SK-N-SH treated with all-trans-retinoic acid at 6 μM for 48 hours (cell line): ENCODE measurements around the gene NSMF.

Source experiments
- ATAC-seq: fragments of 200-7000 bp; cut with Tn5 transposase; 3 replicates; pipeline ENCODE4 v1.9.1; 2020; ENCODE audit warnings: mild to moderate bottlenecking, moderate library complexity
- ARNTL ChIP-seq: fragments of 450-650 bp; formaldehyde crosslinking; IDR thresholded peaks from 2 replicates; pipeline ENCODE4 v1.5.0; 2020; ENCODE audit warnings: low read depth, mild to moderate bottlenecking, moderate library complexity, borderline replicate concordance
- BACH2 ChIP-seq: fragments of 250-450 bp; sonication (Bioruptor Pico); IDR thresholded peaks from 2 replicates; pipeline ENCODE4 v1.9.0; 2021; ENCODE audit warnings: mild to moderate bottlenecking, borderline replicate concordance
- CREB5 ChIP-seq: fragments of 250-450 bp; sonication (Bioruptor Pico); IDR thresholded peaks from 2 replicates; pipeline ENCODE4 v1.5.1; 2020; ENCODE audit warnings: low read depth, mild to moderate bottlenecking, moderate library complexity
- CSRNP3 ChIP-seq: fragments of 250-450 bp; sonication (Bioruptor Pico); IDR thresholded peaks from 2 replicates; pipeline ENCODE4 v1.5.1; 2021; ENCODE audit warnings: mild to moderate bottlenecking, moderate library complexity
- ESRRG ChIP-seq: fragments of 250-450 bp; sonication (Bioruptor Pico); IDR thresholded peaks from 2 replicates; pipeline ENCODE4 v1.6.1; 2021; ENCODE audit warnings: mild to moderate bottlenecking
- GLIS3 ChIP-seq: fragments of 250-450 bp; sonication (Bioruptor Pico); IDR thresholded peaks from 2 replicates; pipeline ENCODE4 v1.5.0; 2020; ENCODE audit warnings: mild to moderate bottlenecking, moderate library complexity
- ISL1 ChIP-seq: fragments of 250-450 bp; sonication (Bioruptor Pico); IDR thresholded peaks from 2 replicates; pipeline ENCODE4 v2.1.2; 2022; ENCODE audit warnings: mild to moderate bottlenecking, moderate library complexity
- PATZ1 ChIP-seq: fragments of 250-450 bp; sonication (Bioruptor Pico); IDR thresholded peaks from 2 replicates; pipeline ENCODE4 v1.8.0; 2020; ENCODE audit warnings: mild to moderate bottlenecking, moderate library complexity, borderline replicate concordance
- POU6F1 ChIP-seq: fragments of 250-450 bp; sonication (Bioruptor Pico); IDR thresholded peaks from 2 replicates; pipeline ENCODE4 v1.8.0; 2021; ENCODE audit warnings: low read depth, mild to moderate bottlenecking, moderate library complexity, borderline replicate concordance
- PPARA ChIP-seq: fragments of 250-450 bp; sonication (Bioruptor Pico); IDR thresholded peaks from 2 replicates; pipeline ENCODE4 v1.5.0; 2020; ENCODE audit warnings: mild to moderate bottlenecking, borderline replicate concordance
- RARB ChIP-seq: fragments of 250-450 bp; sonication (Bioruptor Pico); IDR thresholded peaks from 2 replicates; pipeline ENCODE4 v1.8.0; 2021; ENCODE audit warnings: mild to moderate bottlenecking, moderate library complexity
- TCF4 ChIP-seq: fragments of 250-450 bp; sonication (Bioruptor Pico); IDR thresholded peaks from 2 replicates; pipeline ENCODE4 v1.8.0; 2021; ENCODE audit warnings: mild to moderate bottlenecking, moderate library complexity, borderline replicate concordance
- TOX ChIP-seq: fragments of 250-450 bp; sonication (Bioruptor Pico); IDR thresholded peaks from 2 replicates; pipeline ENCODE4 v1.8.0; 2021; ENCODE audit warnings: mild to moderate bottlenecking, moderate library complexity, borderline replicate concordance
- TSHZ2 ChIP-seq: fragments of 250-450 bp; sonication (Bioruptor Pico); IDR thresholded peaks from 2 replicates; pipeline ENCODE4 v1.5.0; 2020; ENCODE audit warnings: mild to moderate bottlenecking, moderate library complexity
- ZC3H10 ChIP-seq: fragments of 250-450 bp; sonication (Bioruptor Pico); IDR thresholded peaks from 2 replicates; pipeline ENCODE4 v1.5.1; 2021; ENCODE audit warnings: mild to moderate bottlenecking, moderate library complexity
- ZFP3 ChIP-seq: fragments of 250-450 bp; sonication (Bioruptor Pico); IDR thresholded peaks from 2 replicates; pipeline ENCODE4 v1.5.0; 2020; ENCODE audit warnings: mild to moderate bottlenecking, moderate library complexity
- ZFP30 ChIP-seq: fragments of 450-650 bp; formaldehyde crosslinking; IDR thresholded peaks from 2 replicates; pipeline ENCODE4 v1.5.0; 2022; ENCODE audit warnings: mild to moderate bottlenecking, moderate library complexity
- ZNF565 ChIP-seq: fragments of 450-650 bp; formaldehyde crosslinking; conservative IDR thresholded peaks from 2 replicates; pipeline ENCODE4 v1.5.0; 2020; ENCODE audit warnings: low read depth, mild to moderate bottlenecking, moderate library complexity
- ZNF70 ChIP-seq: fragments of 450-650 bp; formaldehyde crosslinking; IDR thresholded peaks from 2 replicates; pipeline ENCODE4 v1.5.0; 2020; ENCODE audit warnings: mild to moderate bottlenecking, moderate library complexity
- ZNF8 ChIP-seq: fragments of 450-650 bp; formaldehyde crosslinking; IDR thresholded peaks from 2 replicates; pipeline ENCODE4 v1.5.0; 2020; ENCODE audit warnings: mild to moderate bottlenecking, moderate library complexity

Gene NSMF

GRCh38 chr9:137398561-137399468, 60.3 kb downstream of the NSMF start:
- no peak for TF ChIP-seq ZNF70 (CRISPR knock-in tag)
- no peak for TF ChIP-seq GLIS3
- no peak for TF ChIP-seq ZFP30 (CRISPR knock-in tag)
- TF ChIP-seq CREB5 (CRISPR knock-in tag): no peak
- TF ChIP-seq TOX (CRISPR knock-in tag): no peak
- no peak for TF ChIP-seq CSRNP3 (CRISPR knock-in tag)
- no peak for TF ChIP-seq POU6F1 (CRISPR knock-in tag)
- no peak for TF ChIP-seq PPARA
- no peak for TF ChIP-seq ARNTL
- TF ChIP-seq BACH2 (CRISPR knock-in tag): no peak
- ATAC-seq: no peak

- TF ChIP-seq ISL1 (CRISPR knock-in tag) (no peak), ZNF565 (CRISPR knock-in tag) (no peak), POU6F1 (CRISPR knock-in tag) (no peak), ESRRG (no peak), CSRNP3 (CRISPR knock-in tag) (no peak), ZC3H10 (CRISPR knock-in tag) (no peak), PATZ1 (CRISPR knock-in tag) (no peak), RARB (CRISPR knock-in tag) (no peak), ARNTL (no peak), GLIS3 (no peak), TCF4 (CRISPR knock-in tag) (no peak), PPARA (no peak), ZNF8 (no peak), BACH2 (CRISPR knock-in tag) (no peak), TSHZ2 (CRISPR knock-in tag) (no peak), CREB5 (CRISPR knock-in tag) (no peak), ZFP3 (CRISPR knock-in tag) (no peak)
- ATAC-seq: no peak
Observed at GRCh38 chr9:137397675-137398423, 61.3 kb downstream of the NSMF start.
